Brain microvascular endothelial cell (primary cell): ENCODE measurements around the gene CXCR6.

Source experiments
- DNase-seq: peaks from one replicate; pipeline ENCODE4 v3.0.0-alpha.2; 2020
- H3K27ac ChIP-seq: fragments of 250-450 bp; sonication (Bioruptor Pico); 2 replicates; pipeline ENCODE4 v1.5.1; 2020; ENCODE audit warnings: mild to moderate bottlenecking, moderate library complexity
- H3K27me3 ChIP-seq: fragments of 250-450 bp; sonication (Bioruptor Pico); replicated peaks from 2 replicates; pipeline ENCODE4 v1.5.1; 2020; ENCODE audit warnings: mild to moderate bottlenecking
- H3K36me3 ChIP-seq: fragments of 250-450 bp; sonication (Bioruptor Pico); replicated peaks from 2 replicates; pipeline ENCODE4 v1.5.1; 2020; ENCODE audit warnings: mild to moderate bottlenecking
- H3K4me3 ChIP-seq: 2 replicates; pipeline ENCODE4 v1.5.1; 2011; ENCODE audit warnings: low read depth, mild to moderate bottlenecking, control low read depth, low read length, moderate library complexity
- in situ Hi-C: cut with HindIII; loops from 2 replicates; pipeline ENCODE4 v1.10.0; 2017; ENCODE audit warnings: low sequenced_read_pairs, low pct_ligation_motif_present
- TF ChIP-seq, protein P1 (sequence below): IDR thresholded peaks from 2 replicates; pipeline ENCODE4 v1.5.1; 2011; ENCODE audit warnings: low read depth, mild to moderate bottlenecking, moderate library complexity, low read length, control low read depth, inconsistent platforms; ENCODE audit errors: missing control alignments

The CXCR6 gene

DNA sequence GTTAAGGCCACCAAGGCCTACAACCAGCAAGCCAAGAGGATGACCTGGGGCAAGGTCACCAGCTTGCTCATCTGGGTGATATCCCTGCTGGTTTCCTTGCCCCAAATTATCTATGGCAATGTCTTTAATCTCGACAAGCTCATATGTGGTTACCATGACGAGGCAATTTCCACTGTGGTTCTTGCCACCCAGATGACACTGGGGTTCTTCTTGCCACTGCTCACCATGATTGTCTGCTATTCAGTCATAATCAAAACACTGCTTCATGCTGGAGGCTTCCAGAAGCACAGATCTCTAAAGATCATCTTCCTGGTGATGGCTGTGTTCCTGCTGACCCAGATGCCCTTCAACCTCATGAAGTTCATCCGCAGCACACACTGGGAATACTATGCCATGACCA is 3.6 kb downstream of the CXCR6 start:
- DNase-seq: no peak
- H3K36me3 ChIP-seq: peaks cover 19% of the 10 kb centered on the region
- H3K27me3 ChIP-seq: no peaks in the 10 kb centered on the region
- in situ Hi-C loops: no loop called here
- no peak overlapping the region for H3K27ac ChIP-seq
- H3K4me3 ChIP-seq: no peak overlapping the region
- TF ChIP-seq, protein P1, sequence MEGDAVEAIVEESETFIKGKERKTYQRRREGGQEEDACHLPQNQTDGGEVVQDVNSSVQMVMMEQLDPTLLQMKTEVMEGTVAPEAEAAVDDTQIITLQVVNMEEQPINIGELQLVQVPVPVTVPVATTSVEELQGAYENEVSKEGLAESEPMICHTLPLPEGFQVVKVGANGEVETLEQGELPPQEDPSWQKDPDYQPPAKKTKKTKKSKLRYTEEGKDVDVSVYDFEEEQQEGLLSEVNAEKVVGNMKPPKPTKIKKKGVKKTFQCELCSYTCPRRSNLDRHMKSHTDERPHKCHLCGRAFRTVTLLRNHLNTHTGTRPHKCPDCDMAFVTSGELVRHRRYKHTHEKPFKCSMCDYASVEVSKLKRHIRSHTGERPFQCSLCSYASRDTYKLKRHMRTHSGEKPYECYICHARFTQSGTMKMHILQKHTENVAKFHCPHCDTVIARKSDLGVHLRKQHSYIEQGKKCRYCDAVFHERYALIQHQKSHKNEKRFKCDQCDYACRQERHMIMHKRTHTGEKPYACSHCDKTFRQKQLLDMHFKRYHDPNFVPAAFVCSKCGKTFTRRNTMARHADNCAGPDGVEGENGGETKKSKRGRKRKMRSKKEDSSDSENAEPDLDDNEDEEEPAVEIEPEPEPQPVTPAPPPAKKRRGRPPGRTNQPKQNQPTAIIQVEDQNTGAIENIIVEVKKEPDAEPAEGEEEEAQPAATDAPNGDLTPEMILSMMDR: no peak

DNA sequence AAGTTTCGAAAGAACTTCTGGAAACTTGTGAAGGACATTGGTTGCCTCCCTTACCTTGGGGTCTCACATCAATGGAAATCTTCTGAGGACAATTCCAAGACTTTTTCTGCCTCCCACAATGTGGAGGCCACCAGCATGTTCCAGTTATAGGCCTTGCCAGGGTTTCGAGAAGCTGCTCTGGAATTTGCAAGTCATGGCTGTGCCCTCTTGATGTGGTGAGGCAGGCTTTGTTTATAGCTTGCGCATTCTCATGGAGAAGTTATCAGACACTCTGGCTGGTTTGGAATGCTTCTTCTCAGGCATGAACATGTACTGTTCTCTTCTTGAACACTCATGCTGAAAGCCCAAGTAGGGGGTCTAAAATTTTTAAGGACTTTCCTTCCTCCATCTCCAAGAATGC is 4.1 kb downstream of the CXCR6 start:
- Histone ChIP-seq H3K4me3 (no peak overlapping the region), H3K36me3 (peaks cover 22% of the 10 kb centered on the region), H3K27me3 (no peaks in the 10 kb centered on the region), H3K27ac (no peak overlapping the region)
- DNase-seq: no peak
- TF ChIP-seq, protein P1: no peak
- in situ Hi-C loops: no loop called here

DNA sequence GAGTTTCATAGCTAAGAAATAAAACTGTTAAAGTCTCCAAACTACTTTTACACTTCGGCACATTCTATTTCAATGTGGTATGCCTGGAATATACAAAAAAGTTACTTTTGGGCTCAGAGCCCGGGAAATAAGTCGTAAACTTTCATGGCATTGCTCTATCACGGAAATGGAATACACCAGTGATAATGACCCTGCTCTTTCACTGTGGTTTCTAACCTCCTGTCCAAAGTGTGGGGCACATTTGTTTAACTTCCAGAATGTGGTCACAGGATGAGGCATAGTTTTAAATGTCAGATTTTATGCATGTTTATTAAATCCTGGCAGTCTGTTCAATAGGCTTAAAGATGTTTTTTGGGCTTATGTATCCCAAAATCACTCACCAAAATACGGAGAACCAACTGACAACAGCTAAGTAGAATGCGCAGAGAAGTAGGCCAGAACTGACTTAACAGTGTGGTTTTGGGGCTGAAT is 5.1 kb downstream of the CXCR6 start:
- Histone ChIP-seq H3K36me3 (peaks cover 29% of the 10 kb centered on the region), H3K4me3 (no peak overlapping the region), H3K27me3 (no peaks in the 10 kb centered on the region), H3K27ac (no peak overlapping the region)
- DNase-seq: no peak
- TF ChIP-seq, protein P1: no peak
- in situ Hi-C loops: no loop called here

DNA sequence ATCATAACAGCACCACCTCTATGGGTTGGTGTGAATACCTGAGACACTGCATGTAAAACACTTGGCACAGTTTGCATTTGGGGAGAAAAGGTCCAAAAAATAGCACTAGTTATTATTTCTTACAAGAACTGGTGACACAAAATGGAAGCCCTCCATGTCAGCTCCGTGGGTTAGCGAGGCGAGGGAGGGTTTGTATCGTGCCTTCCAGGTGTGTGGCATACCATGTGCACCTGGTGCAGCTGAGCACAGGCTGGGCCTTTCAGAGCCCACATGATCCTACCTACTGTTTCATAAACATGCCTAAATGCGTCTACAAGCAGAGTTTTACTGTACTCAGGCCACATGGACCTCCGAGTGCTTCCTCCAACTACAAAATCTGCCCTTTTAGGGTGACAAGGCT is 5.6 kb downstream of the CXCR6 start:
- Histone ChIP-seq H3K27me3 (no peaks in the 10 kb centered on the region), H3K4me3 (no peak overlapping the region), H3K27ac (no peak overlapping the region), H3K36me3 (peaks cover 29% of the 10 kb centered on the region)
- in situ Hi-C loops: no loop called here
- TF ChIP-seq, protein P1: no peak
- DNase-seq: no peak

DNA sequence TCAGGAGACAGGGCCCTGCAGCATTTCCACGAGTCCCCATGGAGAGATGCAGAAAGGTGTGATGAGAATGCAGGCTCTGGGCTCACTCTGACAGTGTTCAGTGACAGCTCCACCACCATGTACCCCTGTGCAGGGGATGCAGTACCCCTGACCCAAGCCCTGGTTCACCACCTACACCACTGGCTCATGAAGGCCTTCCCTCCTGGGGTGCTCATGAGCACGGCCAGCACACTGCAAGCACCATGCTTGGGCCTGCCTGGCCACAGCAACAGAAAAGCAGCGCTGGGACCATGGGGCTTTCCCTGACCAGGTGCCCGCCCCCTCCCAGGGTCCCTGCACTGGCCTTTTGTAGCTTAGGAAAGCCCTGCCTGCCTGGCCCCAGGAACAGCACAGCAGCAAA is 6.2 kb downstream of the CXCR6 start:
- Histone ChIP-seq H3K4me3 (no peak overlapping the region), H3K36me3 (peaks cover 29% of the 10 kb centered on the region), H3K27ac (no peak overlapping the region), H3K27me3 (no peaks in the 10 kb centered on the region)
- no peak for DNase-seq
- TF ChIP-seq, protein P1: no peak
- in situ Hi-C loops: no loop called here

DNA sequence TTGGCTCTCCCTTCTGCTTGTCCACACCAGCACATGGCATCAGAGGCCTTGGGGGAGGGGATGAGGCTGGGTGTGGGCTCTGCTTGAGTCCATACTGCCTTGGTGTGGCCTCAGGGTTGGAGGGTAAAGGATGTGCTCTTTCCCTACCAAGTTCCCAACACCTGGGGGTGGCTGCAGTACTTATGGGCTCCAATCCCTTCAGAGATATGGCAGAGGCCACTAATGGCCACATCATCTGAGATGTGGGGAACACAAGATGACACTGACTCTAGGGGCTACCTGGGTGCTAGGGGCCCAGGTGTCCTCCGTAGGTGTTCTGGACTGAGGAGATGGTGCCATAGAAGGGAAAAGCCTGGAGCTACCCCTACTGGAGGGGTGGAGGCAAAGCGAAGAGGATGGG is 6.9 kb downstream of the CXCR6 start:
- H3K36me3 ChIP-seq: peaks cover 36% of the 10 kb centered on the region
- H3K27me3 ChIP-seq: no peaks in the 10 kb centered on the region
- TF ChIP-seq, protein P1: no peak
- DNase-seq: no peak
- no peak overlapping the region for H3K27ac ChIP-seq
- H3K4me3 ChIP-seq: no peak overlapping the region
- in situ Hi-C loops: no loop called here
